H1 (cell line): Measurements from ENCODE around the gene BIK. TPM values are rescaled to one million over a fixed set of nuclear protein-coding genes. Genes with fewer than 3 reads are reported as not detected.

ENCODE experiments used
- CTCF ChIA-PET: fragments of 300-600 bp; sonication (Branson Sonifier 250); formaldehyde crosslinking; loops from one replicate; lab custom pipeline; 2021; ENCODE audit not compliant: partially characterized antibody; lab: Charles Lee
- POLR2A ChIA-PET: fragments of 300-600 bp; sonication (Branson Sonifier 250); formaldehyde crosslinking; loops from one replicate; lab custom pipeline; 2021; ENCODE audit warnings: inconsistent platforms; ENCODE audit not compliant: partially characterized antibody; lab: Charles Lee
- DNase-seq, 2 experiments: peaks; one replicate each; pipeline versions ENCODE4 v3.0.0 to v3.0.0-alpha.2; 2010 to 2022; ENCODE audit warnings: low spot score in 2 of 2, low read depth in 1 of 2, mixed read lengths in 1 of 2
- FAIRE-seq: peaks from 2 replicates; lab custom pipeline; 2011; peaks lifted over from hg19 to GRCh38; lab: Jason Lieb, UNC
- H2AFZ ChIP-seq: 2 replicates; pipeline ENCODE4 v1.8.1; 2012; ENCODE audit warnings: low read length, inconsistent platforms
- H2AK5ac ChIP-seq: 2 replicates; pipeline ENCODE4 v1.6.1; 2013; ENCODE audit warnings: low read depth, low read length
- H2BK120ac ChIP-seq: replicated peaks from 2 replicates; pipeline ENCODE3; 2013; ENCODE audit warnings: low read depth, low read length, inconsistent platforms
- H2BK12ac ChIP-seq: 2 replicates; pipeline ENCODE4 v1.6.1; 2013; ENCODE audit warnings: low read depth, low read length
- H2BK15ac ChIP-seq: 2 replicates; pipeline ENCODE4 v1.6.1; 2013; ENCODE audit warnings: low read length
- H2BK20ac ChIP-seq: 2 replicates; pipeline ENCODE4 v1.6.1; 2013; ENCODE audit warnings: low read length
- H2BK5ac ChIP-seq: 2 replicates; pipeline ENCODE4 v1.6.1; 2013; ENCODE audit warnings: low read depth, low read length
- H3K14ac ChIP-seq: 2 replicates; pipeline ENCODE4 v1.6.1; 2013; ENCODE audit warnings: inconsistent platforms; ENCODE audit not compliant: insufficient read length
- H3K18ac ChIP-seq: 2 replicates; pipeline ENCODE4 v1.6.1; 2013; ENCODE audit warnings: low read length; ENCODE audit errors: extremely low read depth
- H3K23ac ChIP-seq: 2 replicates; pipeline ENCODE4 v1.6.1; 2013; ENCODE audit warnings: inconsistent platforms; ENCODE audit not compliant: insufficient read length
- H3K23me2 ChIP-seq: 2 replicates; pipeline ENCODE4 v1.6.1; 2013; ENCODE audit warnings: low read depth, low read length
- H3K27ac ChIP-seq: 2 replicates; pipeline ENCODE4 v1.6.1; 2011; ENCODE audit warnings: low read depth, low read length, inconsistent platforms
- H3K27me3 ChIP-seq, 4 experiments: replicated peaks in 1 of 4; 1 replicate in 1 of 4; 2 replicates in 3 of 4; pipeline versions ENCODE4 v1.6.1 to v1.8.1; 2011 to 2013; ENCODE audit warnings: low read length in 3 of 4, mild to moderate bottlenecking in 3 of 4, inconsistent platforms in 2 of 4, mixed read lengths in 2 of 4, moderate library complexity in 1 of 4; ENCODE audit not compliant: control insufficient read depth in 3 of 4, insufficient read depth in 3 of 4; ENCODE audit errors: extremely low read depth in 1 of 4
- H3K36me3 ChIP-seq, 4 experiments: 2 replicates each; pipeline versions ENCODE4 v1.6.1 to v1.8.1; 2011 to 2013; ENCODE audit warnings: mild to moderate bottlenecking in 4 of 4, low read length in 3 of 4, moderate library complexity in 2 of 4, control low read depth in 1 of 4, inconsistent platforms in 1 of 4; ENCODE audit not compliant: insufficient read depth in 4 of 4, control insufficient read depth in 2 of 4
- H3K4ac ChIP-seq: replicated peaks from 2 replicates; pipeline ENCODE3; 2013; ENCODE audit warnings: low read length, low read depth, mixed read lengths, inconsistent platforms; ENCODE audit not compliant: insufficient read length
- H3K4me1 ChIP-seq, 4 experiments: replicated peaks in 1 of 4; 1 replicate in 1 of 4; 2 replicates in 3 of 4; pipeline versions ENCODE4 v1.6.1 to v1.8.1; 2011 to 2013; ENCODE audit warnings: low read length in 3 of 4, inconsistent platforms in 2 of 4, mixed read lengths in 1 of 4; ENCODE audit not compliant: insufficient read depth in 4 of 4, control insufficient read depth in 3 of 4
- H3K4me2 ChIP-seq, 2 experiments: 2 replicates each; pipeline versions ENCODE4 v1.6.1 to v1.8.1; 2011 to 2013; ENCODE audit warnings: low read depth in 2 of 2, low read length in 2 of 2, control low read depth in 1 of 2, inconsistent platforms in 1 of 2, mild to moderate bottlenecking in 1 of 2; ENCODE audit not compliant: insufficient read depth in 1 of 2
- H3K4me3 ChIP-seq, 4 experiments: fragments of 200-600, 300-600 bp in 1 of 4; sonication (generic), shearing (Covaris generic), sonication (Bioruptor Twin) in 1 of 4; 2 replicates each; pipeline versions ENCODE4 v1.5.1 to v1.8.1; 2011 to 2016; ENCODE audit warnings: low read length in 4 of 4, low read depth in 3 of 4, control low read depth in 2 of 4, inconsistent platforms in 2 of 4, mild to moderate bottlenecking in 2 of 4, mixed read lengths in 1 of 4, moderate library complexity in 1 of 4; ENCODE audit not compliant: insufficient read depth in 2 of 4; ENCODE audit errors: extremely low read depth in 1 of 4
- H3K56ac ChIP-seq: replicated peaks from 2 replicates; pipeline ENCODE3; 2013; ENCODE audit warnings: low read depth, mild to moderate bottlenecking, mixed read lengths, low read length, inconsistent platforms; ENCODE audit not compliant: insufficient read length
- H3K79me1 ChIP-seq: 2 replicates; pipeline ENCODE4 v1.6.1; 2013; ENCODE audit warnings: low read depth, low read length, control low read depth
- H3K79me2 ChIP-seq, 2 experiments: 2 replicates each; pipeline versions ENCODE4 v1.6.1 to v1.8.1; 2012 to 2013; ENCODE audit warnings: low read length in 2 of 2, mild to moderate bottlenecking in 2 of 2, inconsistent platforms in 1 of 2; ENCODE audit not compliant: insufficient read depth in 2 of 2, control insufficient read depth in 1 of 2
- H3K9ac ChIP-seq, 4 experiments: replicated peaks in 1 of 4; 1 replicate in 1 of 4; 2 replicates in 3 of 4; pipeline versions ENCODE4 v1.6.1 to v1.8.1; 2011 to 2013; ENCODE audit warnings: low read depth in 3 of 4, low read length in 3 of 4, control low read depth in 2 of 4, mild to moderate bottlenecking in 2 of 4, moderate library complexity in 2 of 4, inconsistent platforms in 1 of 4; ENCODE audit errors: extremely low read depth in 1 of 4
- H3K9me3 ChIP-seq, 2 experiments: 2 replicates each; pipeline versions ENCODE4 v1.6.1 to v1.8.1; 2012 to 2013; ENCODE audit warnings: mild to moderate bottlenecking in 2 of 2, moderate library complexity in 2 of 2, control low read depth in 1 of 2, inconsistent platforms in 1 of 2, low read depth in 1 of 2, low read length in 1 of 2, mixed read lengths in 1 of 2; ENCODE audit not compliant: insufficient read depth in 2 of 2
- H4K20me1 ChIP-seq, 2 experiments: replicated peaks in 1 of 2; 2 replicates each; pipeline versions ENCODE3 to v1.8.1; 2011 to 2013; ENCODE audit warnings: inconsistent platforms in 2 of 2, low read length in 2 of 2, mild to moderate bottlenecking in 1 of 2; ENCODE audit not compliant: insufficient read depth in 2 of 2, control insufficient read depth in 1 of 2
- H4K5ac ChIP-seq: 2 replicates; pipeline ENCODE4 v1.6.1; 2013; ENCODE audit warnings: low read length, low read depth, mixed read lengths, inconsistent platforms; ENCODE audit not compliant: insufficient read length
- H4K8ac ChIP-seq: 2 replicates; pipeline ENCODE4 v1.8.0; 2013; ENCODE audit warnings: mild to moderate bottlenecking, moderate library complexity, low read length, inconsistent platforms; ENCODE audit not compliant: insufficient read depth; ENCODE audit errors: extremely low read depth
- H4K91ac ChIP-seq: replicated peaks from 2 replicates; pipeline ENCODE3; 2013; ENCODE audit warnings: low read length, mixed read lengths, inconsistent platforms; ENCODE audit not compliant: insufficient read length
- FOSL1 ChIP-seq: IDR thresholded peaks from 2 replicates; pipeline ENCODE4 v1.6.1; 2011; ENCODE audit warnings: mild to moderate bottlenecking, low read depth, low read length, moderate library complexity; ENCODE audit not compliant: insufficient read depth
- KDM4A ChIP-seq: IDR thresholded peaks from one replicate; pipeline ENCODE4 v1.7.1; 2012; ENCODE audit warnings: low read depth, mild to moderate bottlenecking, moderate library complexity, low read length, inconsistent platforms; ENCODE audit not compliant: severe bottlenecking
- WGBS, 2 experiments: shearing (Covaris generic) in 1 of 2; methylation state at CpG; one replicate each; pipeline versions ENCODE4 v1.1.6 to v1.1.7; 2013 to 2015; ENCODE audit warnings: low lambda C conversion rate in 2 of 2, mixed read lengths in 2 of 2, inconsistent platforms in 1 of 2, low coverage in 1 of 2, missing lambda C conversion rate in 1 of 2; ENCODE audit not compliant: insufficient replicate concordance in 2 of 2, insufficient coverage in 1 of 2, insufficient read length in 1 of 2; ENCODE audit errors: extremely low coverage in 1 of 2, missing lambda C conversion rate in 1 of 2; 5-methylcytosine and 5-hydroxymethylcytosine counted together
- polyA plus RNA-seq, 7 experiments: library from polyadenylated mRNA; depleted of rRNA in 3 of 7; stranded (reverse) in 5 of 7; unstranded in 2 of 7; fragments of >200 nt in 5 of 7; fragments of 200-250 nt in 2 of 7; gene quantifications; 1 replicate in 5 of 7; 2 replicates in 1 of 7; 4 replicates in 1 of 7; pipeline versions ENCODE4 v1.2.1 to v1.2.3, GENCODE V29; 2011 to 2013; ENCODE audit warnings: missing spikeins in 2 of 7, mixed read lengths in 2 of 7
- total RNA-seq: library from RNA; stranded (reverse); fragmentation: NEBNext Ultra II Directional; extraction: Animal tissue kit (Norgen Biotek cat#: 25700); gene quantifications from 2 replicates; pipeline ENCODE4 v1.2.1, GENCODE V29; 2021

The BIK gene
- total and polyA plus RNA-seq, 2 of the 8 experiments (the other 6 are each of a cell fraction or from before 2014, with no cell fraction given) = 3.3 to 5.5 TPM

- Histone ChIP-seq H4K20me1 (peaks cover 0 to 2% of the 10 kb centered on the region in 2 experiments), H4K5ac (no peak overlapping the region), H3K18ac (peak overlapping the region; percentile 48; the same call in 1 of the 2 replicates), H2AFZ (no peak overlapping the region), H3K23me2 (peaks cover 13% of the 10 kb centered on the region; the same call in 1 of the 2 replicates), H3K4ac (peak overlapping the region; percentile 38), H2BK5ac (no peak overlapping the region), H3K14ac (no peak overlapping the region), H3K27me3 (peaks cover 1 to 21% (median 14%) of the 10 kb centered on the region in 4 experiments), H2BK15ac (peak overlapping the region; percentile 72; the same call in 1 of the 2 replicates), H3K79me1 (no peaks in the 10 kb centered on the region), H3K4me1 (peaks cover 0 to 15% (median 13%) of the 10 kb centered on the region in 4 experiments; a peak in 6 of 7 replicates), H4K8ac (peak overlapping the region; percentile 80; the same call in 1 of the 2 replicates), H3K27ac (no peak overlapping the region), H3K4me2 (peak overlapping the region; percentile 54 to 67), H3K23ac (no peak overlapping the region), H3K36me3 (no peaks in the 10 kb centered on the region), H2BK120ac (no peak overlapping the region), H2BK12ac (peak overlapping the region; percentile 75; the same call in 1 of the 2 replicates), H3K9me3 (no peaks in the 10 kb centered on the region), H2BK20ac (no peak overlapping the region), H2AK5ac (no peak overlapping the region), H3K56ac (no peak overlapping the region), H3K9ac (no peak overlapping the region), H4K91ac (peak overlapping the region; percentile 40), H3K79me2 (no peaks in the 10 kb centered on the region), H3K4me3 (peak overlapping the region; percentile 33 to 70 (median 40))
- ChIA-PET CTCF (interaction anchor here (1.0 kb wide), 1 partner anchor 34 kb away, joined by 4 read pairs; no protein-coding TSS in a partner anchor), POLR2A (interaction anchor here (0.8 to 2.2 kb wide), 2 partner anchors 13 to 36 kb away, joined by 3 to 4 read pairs; no protein-coding TSS in a partner anchor)
- FAIRE-seq (no peak), DNase-seq (peak in 1 of 2 experiments; percentile 66)
- TF ChIP-seq FOSL1 = no peak
- peak; percentile 34 for TF ChIP-seq KDM4A
- 58% methylated on average over 17 of the region's 18 CpGs; no CpG with 5 or more reads in 1 of the 2 experiments for WGBS, 2 experiments
Measured at GRCh38 chr22:43152003-43152356, 41.4 kb downstream of the BIK start.
